HepG2 (cell line): Measurements from ENCODE around the gene HHIPL1. TPM values are rescaled to one million over a fixed set of nuclear protein-coding genes. Genes with fewer than 3 reads are reported as not detected.

Source experiments
- ATAC-seq: fragments of 200-7000 bp; cut with Tn5 transposase; 3 replicates; pipeline ENCODE4 v1.9.1; 2020; ENCODE audit warnings: mild to moderate bottlenecking, moderate library complexity
- BruUV-seq: library from RNA; stranded (reverse); fragments of 400-500 nt; replicated peaks from 2 replicates; lab custom pipeline; 2021; lab: Mats Ljungman, UMichigan
- CTCF ChIA-PET: fragments of 300-600 bp; formaldehyde crosslinking; extraction: SDS; loops from one replicate; lab custom pipeline; 2021; ENCODE audit warnings: low total read pairs, inconsistent platforms, low intra/inter-chr PET ratio; lab: Yijun Ruan, JAX
- POLR2A ChIA-PET: fragments of 350-600 bp; sonication (Branson Sonifier 250); formaldehyde crosslinking; loops from one replicate; lab custom pipeline; 2020; ENCODE audit warnings: antibody characterized with exemption, inconsistent platforms; lab: Yijun Ruan, JAX
- DNase-seq: peaks from one replicate; pipeline ENCODE4 v3.0.0-alpha.2; 2015; ENCODE audit warnings: low spot score
- FAIRE-seq: peaks from 3 replicates; lab custom pipeline; 2011; peaks lifted over from hg19 to GRCh38; lab: Jason Lieb, UNC
- H2AFZ ChIP-seq: one replicate; pipeline ENCODE4 v1.6.1; 2011; ENCODE audit warnings: low read length, inconsistent platforms
- H3K27ac ChIP-seq: fragments of 300-600 bp; 3 replicates; pipeline ENCODE4 v1.8.0; 2011; ENCODE audit warnings: mixed run types, mild to moderate bottlenecking, mixed read lengths, low read length, inconsistent platforms; ENCODE audit not compliant: insufficient read depth; ENCODE audit errors: extremely low read length
- H3K27me3 ChIP-seq, 2 experiments: fragments of 200-600 bp in 1 of 2; 2 replicates in 1 of 2; 3 replicates in 1 of 2; pipeline versions ENCODE4 v1.6.0 to v1.8.0; 2011; ENCODE audit warnings: low read length in 2 of 2, mild to moderate bottlenecking in 2 of 2, moderate library complexity in 2 of 2, inconsistent platforms in 1 of 2; ENCODE audit not compliant: insufficient read depth in 2 of 2, control insufficient read depth in 1 of 2
- H3K36me3 ChIP-seq, 2 experiments: fragments of 200-600 bp in 1 of 2; replicated peaks in 1 of 2; 2 replicates in 1 of 2; 3 replicates in 1 of 2; pipeline versions ENCODE4 v1.5.1 to v1.8.0; 2011; ENCODE audit warnings: low read length in 2 of 2, inconsistent platforms in 1 of 2; ENCODE audit not compliant: insufficient read depth in 2 of 2, control insufficient read depth in 1 of 2
- H3K4me1 ChIP-seq: 2 replicates; pipeline ENCODE4 v1.5.1; 2012; ENCODE audit warnings: low read length, inconsistent platforms; ENCODE audit not compliant: insufficient read depth
- H3K4me2 ChIP-seq: 2 replicates; pipeline ENCODE4 v1.6.0; 2011; ENCODE audit warnings: low read depth, low read length, inconsistent platforms
- H3K4me3 ChIP-seq, 3 experiments: fragments of 200-600 bp in 1 of 3; sonication (generic), shearing (Covaris generic) in 1 of 3; replicated peaks in 1 of 3; 2 replicates each; pipeline ENCODE4 v1.5.1; 2011 to 2016; ENCODE audit warnings: low read length in 3 of 3, inconsistent platforms in 2 of 3, low read depth in 2 of 3, mild to moderate bottlenecking in 2 of 3, control low read depth in 1 of 3, mixed read lengths in 1 of 3; ENCODE audit not compliant: insufficient read depth in 1 of 3
- H3K79me2 ChIP-seq: one replicate; pipeline ENCODE4 v1.6.1; 2011; ENCODE audit warnings: low read length, inconsistent platforms; ENCODE audit not compliant: insufficient read depth
- H3K9ac ChIP-seq: 2 replicates; pipeline ENCODE4 v1.6.0; 2011; ENCODE audit warnings: mild to moderate bottlenecking, low read depth, low read length, inconsistent platforms; ENCODE audit not compliant: insufficient read depth
- H3K9me3 ChIP-seq: 2 replicates; pipeline ENCODE4 v1.5.1; 2012; ENCODE audit warnings: mild to moderate bottlenecking, low read length
- H4K20me1 ChIP-seq: 2 replicates; pipeline ENCODE4 v1.6.0; 2011; ENCODE audit warnings: inconsistent platforms, mild to moderate bottlenecking, low read length, moderate library complexity; ENCODE audit not compliant: insufficient read depth
- EP300 ChIP-seq, 3 experiments: sonication (generic) in 1 of 3; formaldehyde crosslinking in 1 of 3; IDR thresholded peaks; 2 replicates each; pipeline versions ENCODE4 v1.5.1 to v1.6.1; 2011 to 2020; ENCODE audit warnings: low read depth in 2 of 3, low read length in 2 of 3, borderline replicate concordance in 1 of 3, improper control_type of control experiment in 1 of 3, mild to moderate bottlenecking in 1 of 3, missing genetic modification reagents in 1 of 3, moderate library complexity in 1 of 3
- FLYWCH1 ChIP-seq: sonication (generic); formaldehyde crosslinking; IDR thresholded peaks from 2 replicates; pipeline ENCODE4 v1.8.1; 2023; ENCODE audit warnings: mild to moderate bottlenecking, missing genetic modification reagents
- RBM22 ChIP-seq: fragments of 200-400 bp; formaldehyde crosslinking; optimal IDR thresholded peaks from 2 replicates; pipeline ENCODE3; 2017; ENCODE audit warnings: mild to moderate bottlenecking, low read length, moderate library complexity
- RFX5 ChIP-seq: IDR thresholded peaks from 2 replicates; pipeline ENCODE4 v1.6.1; 2011; ENCODE audit warnings: low read depth, low read length, improper control_type of control experiment
- RFXANK ChIP-seq: IDR thresholded peaks from 2 replicates; pipeline ENCODE4 v1.6.1; 2016
- ZNF251 ChIP-seq: sonication (generic); formaldehyde crosslinking; IDR thresholded peaks from 2 replicates; pipeline ENCODE4 v1.9.0; 2021; ENCODE audit warnings: mild to moderate bottlenecking, missing genetic modification reagents
- WGBS: methylation state at CpG from one replicate; pipeline ENCODE4 v1.1.6; 2017; ENCODE audit warnings: low lambda C conversion rate; 5-methylcytosine and 5-hydroxymethylcytosine counted together
- in situ Hi-C: cut with HindIII; loops from 2 replicates; pipeline ENCODE4 v1.10.0; 2017; ENCODE audit warnings: low pct_unique_long_range_greater_than_20kb; ENCODE audit not compliant: extremely low pct_ligation_motif_present
- intact Hi-C: fragments of 100-400 bp; cut with micrococcal nuclease; formaldehyde crosslinking; loops from one replicate; pipeline ENCODE4 v1.10.0; 2022; ENCODE audit not compliant: unreplicated experiment
- polyA plus RNA-seq, 8 experiments: library from polyadenylated mRNA; depleted of rRNA in 3 of 8; stranded (reverse) in 7 of 8; unstranded in 1 of 8; fragments of >200 nt; fragmentation: Illumina TruSeq in 4 of 8; extraction: Trizol in 4 of 8; gene quantifications; 2 replicates each; pipeline versions ENCODE4 v1.2.1 to v1.2.3, GENCODE V29; 2011 to 2016; ENCODE audit warnings: low read depth in 4 of 8, missing spikeins in 1 of 8, mixed read lengths in 1 of 8; ENCODE audit not compliant: insufficient read depth in 1 of 8
- total RNA-seq, 5 experiments: library from RNA; depleted of rRNA; stranded (reverse); fragments of >200 nt; fragmentation: Illumina TruSeq; extraction: Trizol; gene quantifications; 2 replicates each; pipeline ENCODE4 v1.2.3, GENCODE V29; 2016; ENCODE audit warnings: low read depth in 1 of 5
- TF ChIP-seq, protein P1 (sequence below): IDR thresholded peaks from 2 replicates; pipeline ENCODE4 v1.6.1; 2016; ENCODE audit warnings: control low read depth
- TF ChIP-seq, protein P2 (sequence below): IDR thresholded peaks from 2 replicates; pipeline ENCODE4 v1.6.1; 2012; ENCODE audit warnings: inconsistent platforms
- TF ChIP-seq, protein P3 (sequence below): IDR thresholded peaks from 2 replicates; pipeline ENCODE4 v1.6.1; 2016; ENCODE audit warnings: low read depth, borderline replicate concordance
- TF ChIP-seq, protein P4 (sequence below): sonication (generic); formaldehyde crosslinking; IDR thresholded peaks from 2 replicates; pipeline ENCODE4 v1.9.0; 2021; ENCODE audit warnings: mild to moderate bottlenecking, missing genetic modification reagents
- TF ChIP-seq, protein P5 (sequence below): IDR thresholded peaks from 2 replicates; pipeline ENCODE4 v1.6.1; 2016; ENCODE audit warnings: mild to moderate bottlenecking
- TF ChIP-seq, protein P6 (sequence below): sonication (generic); formaldehyde crosslinking; IDR thresholded peaks from 2 replicates; pipeline ENCODE4 v1.5.0; 2020; ENCODE audit warnings: missing genetic modification reagents

Gene HHIPL1
- total and polyA plus RNA-seq, 2 of the 13 experiments (the other 11 are each of a cell fraction or from before 2014, with no cell fraction given) = not detected

DNA sequence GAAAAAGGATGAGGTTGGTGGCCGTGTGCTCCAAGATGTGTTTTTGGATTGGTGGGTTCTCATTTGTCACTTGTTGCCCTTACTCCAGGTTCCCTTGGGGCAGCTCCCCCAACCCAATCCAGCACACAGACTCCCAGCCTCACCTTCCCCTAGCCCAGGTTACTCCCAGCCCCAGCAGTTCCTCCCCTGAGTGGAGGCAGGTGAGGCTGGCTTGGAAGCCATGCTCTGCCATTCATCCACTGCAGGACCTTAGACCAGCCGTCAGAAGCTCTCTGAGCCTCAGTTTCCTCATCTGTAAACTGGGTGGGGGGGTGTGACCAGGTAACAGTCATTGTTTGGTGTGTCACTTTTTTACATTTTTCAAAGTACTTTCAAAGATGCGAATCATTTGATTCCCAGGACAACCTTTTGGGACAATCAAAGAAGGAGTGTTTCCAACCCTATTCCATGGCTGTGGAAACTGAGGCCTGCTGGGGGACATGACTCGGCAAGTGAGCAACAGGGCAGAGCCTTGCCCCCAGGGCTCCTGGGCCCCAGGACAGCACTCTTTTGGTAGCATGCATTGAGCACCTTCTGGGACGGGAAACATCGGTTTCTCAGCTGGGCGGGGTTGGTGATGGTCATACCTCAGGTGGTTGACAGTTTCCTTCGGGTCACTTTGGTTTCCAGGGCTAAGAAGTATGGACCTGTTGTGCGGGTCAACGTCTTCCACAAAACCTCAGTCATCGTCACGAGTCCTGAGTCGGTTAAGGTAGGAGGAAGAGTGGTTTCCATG is 46.4 kb downstream of the HHIPL1 start:
- peaks cover 0 to 2% of the 10 kb centered on the region in 2 experiments; a peak in 1 of 5 replicates for H3K27me3 ChIP-seq
- H3K4me3 ChIP-seq = no peak overlapping the region
- BruUV-seq = no TSS peak
- ChIA-PET CTCF (no interaction called here), POLR2A (no interaction called here)
- WGBS = 41% methylated on average over 10 of the region's 13 CpGs
- ATAC-seq = no peak
- no peak for FAIRE-seq
- H3K9ac ChIP-seq = no peak overlapping the region
- H3K79me2 ChIP-seq = no peaks in the 10 kb centered on the region
- intact Hi-C loops (no loop called here), in situ Hi-C loops (no loop called here)
- no peaks in the 10 kb centered on the region for H3K9me3 ChIP-seq
- no peak for DNase-seq
- H3K4me2 ChIP-seq = no peak overlapping the region
- H4K20me1 ChIP-seq = no peaks in the 10 kb centered on the region
- no peak overlapping the region for H2AFZ ChIP-seq
- H3K4me1 ChIP-seq = no peaks in the 10 kb centered on the region
- no peak overlapping the region for H3K27ac ChIP-seq
- no peaks in the 10 kb centered on the region for H3K36me3 ChIP-seq
- TF ChIP-seq, protein P1, sequence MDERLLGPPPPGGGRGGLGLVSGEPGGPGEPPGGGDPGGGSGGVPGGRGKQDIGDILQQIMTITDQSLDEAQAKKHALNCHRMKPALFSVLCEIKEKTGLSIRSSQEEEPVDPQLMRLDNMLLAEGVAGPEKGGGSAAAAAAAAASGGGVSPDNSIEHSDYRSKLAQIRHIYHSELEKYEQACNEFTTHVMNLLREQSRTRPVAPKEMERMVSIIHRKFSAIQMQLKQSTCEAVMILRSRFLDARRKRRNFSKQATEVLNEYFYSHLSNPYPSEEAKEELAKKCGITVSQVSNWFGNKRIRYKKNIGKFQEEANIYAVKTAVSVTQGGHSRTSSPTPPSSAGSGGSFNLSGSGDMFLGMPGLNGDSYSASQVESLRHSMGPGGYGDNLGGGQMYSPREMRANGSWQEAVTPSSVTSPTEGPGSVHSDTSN (CRISPR knock-in tag) = no peak
- TF ChIP-seq, protein P2, sequence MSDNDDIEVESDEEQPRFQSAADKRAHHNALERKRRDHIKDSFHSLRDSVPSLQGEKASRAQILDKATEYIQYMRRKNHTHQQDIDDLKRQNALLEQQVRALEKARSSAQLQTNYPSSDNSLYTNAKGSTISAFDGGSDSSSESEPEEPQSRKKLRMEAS = no peak
- TF ChIP-seq RBM22 (no peak), ZNF251 (CRISPR knock-in tag) (no peak), EP300 (IDR thresholded peaks at IDR 0.05; ENCODE audit: low read depth in 2 of 2, low read length in 2 of 2) (no peak), EP300 (CRISPR knock-in tag; IDR thresholded peaks at IDR 0.05; ENCODE audit: borderline replicate concordance) (no peak), RFXANK (CRISPR knock-in tag) (no peak), RFX5 (no peak), FLYWCH1 (CRISPR knock-in tag) (no peak)
- TF ChIP-seq, protein P3, sequence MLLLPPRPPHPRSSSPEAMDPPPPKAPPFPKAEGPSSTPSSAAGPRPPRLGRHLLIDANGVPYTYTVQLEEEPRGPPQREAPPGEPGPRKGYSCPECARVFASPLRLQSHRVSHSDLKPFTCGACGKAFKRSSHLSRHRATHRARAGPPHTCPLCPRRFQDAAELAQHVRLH = no peak
- TF ChIP-seq, protein P4, sequence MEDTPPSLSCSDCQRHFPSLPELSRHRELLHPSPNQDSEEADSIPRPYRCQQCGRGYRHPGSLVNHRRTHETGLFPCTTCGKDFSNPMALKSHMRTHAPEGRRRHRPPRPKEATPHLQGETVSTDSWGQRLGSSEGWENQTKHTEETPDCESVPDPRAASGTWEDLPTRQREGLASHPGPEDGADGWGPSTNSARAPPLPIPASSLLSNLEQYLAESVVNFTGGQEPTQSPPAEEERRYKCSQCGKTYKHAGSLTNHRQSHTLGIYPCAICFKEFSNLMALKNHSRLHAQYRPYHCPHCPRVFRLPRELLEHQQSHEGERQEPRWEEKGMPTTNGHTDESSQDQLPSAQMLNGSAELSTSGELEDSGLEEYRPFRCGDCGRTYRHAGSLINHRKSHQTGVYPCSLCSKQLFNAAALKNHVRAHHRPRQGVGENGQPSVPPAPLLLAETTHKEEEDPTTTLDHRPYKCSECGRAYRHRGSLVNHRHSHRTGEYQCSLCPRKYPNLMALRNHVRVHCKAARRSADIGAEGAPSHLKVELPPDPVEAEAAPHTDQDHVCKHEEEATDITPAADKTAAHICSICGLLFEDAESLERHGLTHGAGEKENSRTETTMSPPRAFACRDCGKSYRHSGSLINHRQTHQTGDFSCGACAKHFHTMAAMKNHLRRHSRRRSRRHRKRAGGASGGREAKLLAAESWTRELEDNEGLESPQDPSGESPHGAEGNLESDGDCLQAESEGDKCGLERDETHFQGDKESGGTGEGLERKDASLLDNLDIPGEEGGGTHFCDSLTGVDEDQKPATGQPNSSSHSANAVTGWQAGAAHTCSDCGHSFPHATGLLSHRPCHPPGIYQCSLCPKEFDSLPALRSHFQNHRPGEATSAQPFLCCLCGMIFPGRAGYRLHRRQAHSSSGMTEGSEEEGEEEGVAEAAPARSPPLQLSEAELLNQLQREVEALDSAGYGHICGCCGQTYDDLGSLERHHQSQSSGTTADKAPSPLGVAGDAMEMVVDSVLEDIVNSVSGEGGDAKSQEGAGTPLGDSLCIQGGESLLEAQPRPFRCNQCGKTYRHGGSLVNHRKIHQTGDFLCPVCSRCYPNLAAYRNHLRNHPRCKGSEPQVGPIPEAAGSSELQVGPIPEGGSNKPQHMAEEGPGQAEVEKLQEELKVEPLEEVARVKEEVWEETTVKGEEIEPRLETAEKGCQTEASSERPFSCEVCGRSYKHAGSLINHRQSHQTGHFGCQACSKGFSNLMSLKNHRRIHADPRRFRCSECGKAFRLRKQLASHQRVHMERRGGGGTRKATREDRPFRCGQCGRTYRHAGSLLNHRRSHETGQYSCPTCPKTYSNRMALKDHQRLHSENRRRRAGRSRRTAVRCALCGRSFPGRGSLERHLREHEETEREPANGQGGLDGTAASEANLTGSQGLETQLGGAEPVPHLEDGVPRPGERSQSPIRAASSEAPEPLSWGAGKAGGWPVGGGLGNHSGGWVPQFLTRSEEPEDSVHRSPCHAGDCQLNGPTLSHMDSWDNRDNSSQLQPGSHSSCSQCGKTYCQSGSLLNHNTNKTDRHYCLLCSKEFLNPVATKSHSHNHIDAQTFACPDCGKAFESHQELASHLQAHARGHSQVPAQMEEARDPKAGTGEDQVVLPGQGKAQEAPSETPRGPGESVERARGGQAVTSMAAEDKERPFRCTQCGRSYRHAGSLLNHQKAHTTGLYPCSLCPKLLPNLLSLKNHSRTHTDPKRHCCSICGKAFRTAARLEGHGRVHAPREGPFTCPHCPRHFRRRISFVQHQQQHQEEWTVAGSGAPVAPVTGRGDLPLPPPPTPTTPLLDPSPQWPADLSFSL (CRISPR knock-in tag) = no peak
- TF ChIP-seq, protein P5, sequence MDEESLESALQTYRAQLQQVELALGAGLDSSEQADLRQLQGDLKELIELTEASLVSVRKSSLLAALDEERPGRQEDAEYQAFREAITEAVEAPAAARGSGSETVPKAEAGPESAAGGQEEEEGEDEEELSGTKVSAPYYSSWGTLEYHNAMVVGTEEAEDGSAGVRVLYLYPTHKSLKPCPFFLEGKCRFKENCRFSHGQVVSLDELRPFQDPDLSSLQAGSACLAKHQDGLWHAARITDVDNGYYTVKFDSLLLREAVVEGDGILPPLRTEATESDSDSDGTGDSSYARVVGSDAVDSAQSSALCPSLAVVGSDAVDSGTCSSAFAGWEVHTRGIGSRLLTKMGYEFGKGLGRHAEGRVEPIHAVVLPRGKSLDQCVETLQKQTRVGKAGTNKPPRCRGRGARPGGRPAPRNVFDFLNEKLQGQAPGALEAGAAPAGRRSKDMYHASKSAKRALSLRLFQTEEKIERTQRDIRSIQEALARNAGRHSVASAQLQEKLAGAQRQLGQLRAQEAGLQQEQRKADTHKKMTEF = no peak
- TF ChIP-seq, protein P6, sequence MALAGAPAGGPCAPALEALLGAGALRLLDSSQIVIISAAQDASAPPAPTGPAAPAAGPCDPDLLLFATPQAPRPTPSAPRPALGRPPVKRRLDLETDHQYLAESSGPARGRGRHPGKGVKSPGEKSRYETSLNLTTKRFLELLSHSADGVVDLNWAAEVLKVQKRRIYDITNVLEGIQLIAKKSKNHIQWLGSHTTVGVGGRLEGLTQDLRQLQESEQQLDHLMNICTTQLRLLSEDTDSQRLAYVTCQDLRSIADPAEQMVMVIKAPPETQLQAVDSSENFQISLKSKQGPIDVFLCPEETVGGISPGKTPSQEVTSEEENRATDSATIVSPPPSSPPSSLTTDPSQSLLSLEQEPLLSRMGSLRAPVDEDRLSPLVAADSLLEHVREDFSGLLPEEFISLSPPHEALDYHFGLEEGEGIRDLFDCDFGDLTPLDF (CRISPR knock-in tag) = no peak
